ENCODE results near the gene ACTR2. TPM values are rescaled to one million over a fixed set of nuclear protein-coding genes. Genes with fewer than 3 reads are reported as not detected.

The ACTR2 gene
- total RNA-seq, 1 experiment from 2014 or later: 246 TPM

- BruUV-seq (replicated peaks): no TSS peak
- no peak overlapping the region for H3K27ac ChIP-seq
- DNase-seq: no peak
- H3F3A ChIP-seq (ENCODE audit: insufficient read depth, low read depth): peaks cover 28% of the 10 kb centered on the region
- ChIA-PET POLR2A (ENCODE audit: unreplicated experiment) (no interaction called here), CTCF (no interaction called here)
- intact Hi-C loops (cut with micrococcal nuclease; ENCODE audit: unreplicated experiment): no loop called here
- H3K9me2 ChIP-seq (ENCODE audit: insufficient read depth): no peaks in the 10 kb centered on the region
- H3K4me1 ChIP-seq (replicated peaks; ENCODE audit: insufficient read depth): peaks cover 9% of the 10 kb centered on the region; the same call in 1 of the 2 replicates
- peaks cover 9% of the 10 kb centered on the region for H3K79me2 ChIP-seq (ENCODE audit: low read depth)
- peaks cover 28% of the 10 kb centered on the region for H3K36me3 ChIP-seq (ENCODE audit: low read depth)
- H2AFZ ChIP-seq: no peak overlapping the region
- TF ChIP-seq, protein P1, sequence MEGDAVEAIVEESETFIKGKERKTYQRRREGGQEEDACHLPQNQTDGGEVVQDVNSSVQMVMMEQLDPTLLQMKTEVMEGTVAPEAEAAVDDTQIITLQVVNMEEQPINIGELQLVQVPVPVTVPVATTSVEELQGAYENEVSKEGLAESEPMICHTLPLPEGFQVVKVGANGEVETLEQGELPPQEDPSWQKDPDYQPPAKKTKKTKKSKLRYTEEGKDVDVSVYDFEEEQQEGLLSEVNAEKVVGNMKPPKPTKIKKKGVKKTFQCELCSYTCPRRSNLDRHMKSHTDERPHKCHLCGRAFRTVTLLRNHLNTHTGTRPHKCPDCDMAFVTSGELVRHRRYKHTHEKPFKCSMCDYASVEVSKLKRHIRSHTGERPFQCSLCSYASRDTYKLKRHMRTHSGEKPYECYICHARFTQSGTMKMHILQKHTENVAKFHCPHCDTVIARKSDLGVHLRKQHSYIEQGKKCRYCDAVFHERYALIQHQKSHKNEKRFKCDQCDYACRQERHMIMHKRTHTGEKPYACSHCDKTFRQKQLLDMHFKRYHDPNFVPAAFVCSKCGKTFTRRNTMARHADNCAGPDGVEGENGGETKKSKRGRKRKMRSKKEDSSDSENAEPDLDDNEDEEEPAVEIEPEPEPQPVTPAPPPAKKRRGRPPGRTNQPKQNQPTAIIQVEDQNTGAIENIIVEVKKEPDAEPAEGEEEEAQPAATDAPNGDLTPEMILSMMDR (conservative IDR thresholded peaks at IDR 0.05): no peak
- TF ChIP-seq EZH2 (IDR thresholded peaks at IDR 0.05; ENCODE audit: low read depth): no peak
- H3K27me3 ChIP-seq (ENCODE audit: insufficient read depth, low read depth): no peaks in the 10 kb centered on the region
- H3K4me3 ChIP-seq: no peak overlapping the region
- H4K20me1 ChIP-seq (ENCODE audit: insufficient read depth): peaks cover 12% of the 10 kb centered on the region
- H3K4me2 ChIP-seq: no peak overlapping the region
- H3K9me3 ChIP-seq (ENCODE audit: insufficient read depth, low read depth): no peaks in the 10 kb centered on the region
Observed at GRCh38 chr2:65268957-65269356, 41.3 kb downstream of the ACTR2 start.

DNA sequence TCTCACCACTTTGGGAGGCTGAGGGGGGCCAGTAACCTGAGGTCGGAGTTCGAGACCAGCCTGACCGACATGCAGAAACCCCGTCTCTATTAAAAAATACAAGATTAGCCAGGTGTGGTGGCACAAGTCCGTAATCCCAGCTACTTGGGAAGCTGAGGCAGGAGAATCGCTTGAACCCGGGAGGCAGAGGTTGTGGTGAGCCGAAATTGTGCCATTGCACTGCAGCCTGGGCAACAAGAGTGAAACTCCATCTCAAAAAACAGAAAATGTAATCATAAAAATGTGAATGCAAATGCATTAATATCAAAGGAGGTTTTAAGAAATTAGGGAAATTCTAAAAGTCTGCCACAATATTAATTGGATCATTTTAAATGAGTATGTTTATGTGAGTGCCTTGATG is 45.7 kb downstream of the ACTR2 start:
- Histone ChIP-seq H2AFZ (no peak overlapping the region), H3K27ac (no peak overlapping the region), H3K36me3 (ENCODE audit: low read depth) (peaks cover 11% of the 10 kb centered on the region; the same call in 1 of the 2 replicates), H4K20me1 (ENCODE audit: insufficient read depth) (no peaks in the 10 kb centered on the region), H3K79me2 (ENCODE audit: low read depth) (no peaks in the 10 kb centered on the region), H3K27me3 (ENCODE audit: insufficient read depth, low read depth) (no peaks in the 10 kb centered on the region), H3K4me3 (no peak overlapping the region), H3K9me3 (ENCODE audit: insufficient read depth, low read depth) (no peaks in the 10 kb centered on the region), H3K4me1 (replicated peaks; ENCODE audit: insufficient read depth) (no peaks in the 10 kb centered on the region), H3F3A (ENCODE audit: insufficient read depth, low read depth) (peaks cover 9% of the 10 kb centered on the region; the same call in 1 of the 2 replicates), H3K9me2 (ENCODE audit: insufficient read depth) (no peaks in the 10 kb centered on the region), H3K4me2 (no peak overlapping the region)
- BruUV-seq (replicated peaks): no TSS peak
- intact Hi-C loops (cut with micrococcal nuclease; ENCODE audit: unreplicated experiment): no loop called here
- no peak for DNase-seq
- TF ChIP-seq, protein P1 (conservative IDR thresholded peaks at IDR 0.05): no peak
- no peak for TF ChIP-seq EZH2 (IDR thresholded peaks at IDR 0.05; ENCODE audit: low read depth)
- CTCF ChIA-PET: no interaction called here
- POLR2A ChIA-PET (ENCODE audit: unreplicated experiment): no interaction called here

DNA sequence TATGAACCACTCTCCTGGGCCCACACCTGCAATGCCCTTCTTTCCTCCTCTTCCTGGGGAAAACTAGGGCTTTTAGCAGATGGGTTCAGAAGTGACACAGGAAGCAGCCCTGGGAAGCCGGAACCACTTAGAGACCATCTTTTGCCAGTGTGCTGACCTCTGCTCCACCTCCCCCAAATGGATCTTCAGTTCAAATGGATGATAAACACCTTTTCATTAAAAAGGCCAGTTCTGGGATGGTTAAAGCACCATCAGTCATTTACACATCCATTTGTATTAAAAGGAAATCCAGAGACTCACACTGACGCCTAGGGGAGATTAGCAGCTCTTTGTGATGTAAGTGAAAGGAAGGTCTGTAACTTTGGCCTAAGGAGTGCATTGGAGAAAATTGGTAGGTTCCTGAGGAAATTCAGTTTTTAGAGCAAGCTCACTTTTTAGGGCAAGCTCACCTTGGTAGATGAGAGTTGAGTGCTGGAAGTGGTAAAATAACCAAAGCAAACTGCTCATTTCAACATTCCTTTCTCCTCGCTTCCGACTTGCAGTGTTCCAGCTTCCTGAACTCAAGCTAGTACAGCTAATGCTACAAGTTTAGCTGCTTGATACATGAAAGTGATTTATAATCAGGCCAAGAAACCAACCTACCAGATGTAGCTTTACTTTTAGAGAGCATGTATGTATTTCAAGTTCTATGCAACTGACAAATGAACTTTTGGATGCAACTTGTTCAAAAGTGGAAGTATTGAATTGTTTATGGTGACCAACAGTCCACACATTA is 47.7 kb downstream of the ACTR2 start:
- no peak for DNase-seq
- Histone ChIP-seq H3K4me2 (no peak overlapping the region), H2AFZ (no peak overlapping the region), H3K27me3 (ENCODE audit: insufficient read depth, low read depth) (no peaks in the 10 kb centered on the region), H3K4me3 (no peak overlapping the region), H3K9me2 (ENCODE audit: insufficient read depth) (no peaks in the 10 kb centered on the region), H3K4me1 (replicated peaks; ENCODE audit: insufficient read depth) (no peaks in the 10 kb centered on the region), H3K27ac (no peak overlapping the region), H4K20me1 (ENCODE audit: insufficient read depth) (no peaks in the 10 kb centered on the region), H3K9me3 (ENCODE audit: insufficient read depth, low read depth) (no peaks in the 10 kb centered on the region), H3K79me2 (ENCODE audit: low read depth) (no peaks in the 10 kb centered on the region), H3F3A (ENCODE audit: insufficient read depth, low read depth) (peaks cover 8% of the 10 kb centered on the region; the same call in 1 of the 2 replicates), H3K36me3 (ENCODE audit: low read depth) (peaks cover 11% of the 10 kb centered on the region; the same call in 1 of the 2 replicates)
- ChIA-PET CTCF (no interaction called here), POLR2A (ENCODE audit: unreplicated experiment) (interaction anchor here (0.5 to 0.6 kb wide), 2 partner anchors 105 to 164 kb away, joined by 3 to 6 read pairs; no protein-coding TSS in a partner anchor)
- BruUV-seq (replicated peaks): no TSS peak
- TF ChIP-seq, protein P1 (conservative IDR thresholded peaks at IDR 0.05): no peak
- no peak for TF ChIP-seq EZH2 (IDR thresholded peaks at IDR 0.05; ENCODE audit: low read depth)
- intact Hi-C loops (cut with micrococcal nuclease; ENCODE audit: unreplicated experiment): no loop called here
